Ovary (tissue), 3 donors: ENCODE measurements around the gene NSL1.

Source experiments
- CTCF ChIP-seq, 3 donors: fragments of 450-650 bp in 2 of 3; fragments of 200-600 bp in 1 of 3; IDR thresholded peaks; one replicate each; pipeline versions ENCODE4 v1.5.1 to v1.8.0; 2016 to 2022; ENCODE audit warnings: antibody characterized with exemption in 3 of 3, mild to moderate bottlenecking in 1 of 3
- EP300 ChIP-seq: sonication (generic); formaldehyde crosslinking; IDR thresholded peaks from one replicate; pipeline ENCODE4 v1.6.1; 2017; ENCODE audit warnings: antibody characterized with exemption
- donor health status: DM: no; HTN: no; CAD: no.

- peak in 1 of 3 donors; percentile 12 for TF ChIP-seq CTCF (IDR thresholded peaks at IDR 0.05)
- no peak for TF ChIP-seq EP300
Observed at GRCh38 chr1:212699104-212699624, 92.4 kb downstream of the NSL1 start.
